LHCN-M2 (cell line): ENCODE data around the gene HNRNPD. TPM values are rescaled to one million over a fixed set of nuclear protein-coding genes. Genes with fewer than 3 reads are reported as not detected.
"Not testable (repeated sequence)": the region's sequence is repeated elsewhere in the genome, so short reads cannot be mapped to it uniquely, and the experiment has no call there.

Experiments
- DNase-seq: peaks from one replicate; pipeline ENCODE4 v3.0.0-alpha.2; 2012; ENCODE audit warnings: low read depth
- total RNA-seq: library from RNA; depleted of rRNA; stranded (reverse); fragments of >200 nt; gene quantifications from 2 replicates; pipeline ENCODE4 v1.2.3, GENCODE V29; 2014

The HNRNPD gene
- total RNA-seq, 1 experiment from 2014 or later, result 48.9 TPM

GRCh38 chr4:82372517-82373485 is 990 bp downstream of the HNRNPD start:
- DNase-seq, result peak; percentile 74

GRCh38 chr4:82371497-82371896 is 2.3 kb downstream of the HNRNPD start:
- no peak for DNase-seq

DNA sequence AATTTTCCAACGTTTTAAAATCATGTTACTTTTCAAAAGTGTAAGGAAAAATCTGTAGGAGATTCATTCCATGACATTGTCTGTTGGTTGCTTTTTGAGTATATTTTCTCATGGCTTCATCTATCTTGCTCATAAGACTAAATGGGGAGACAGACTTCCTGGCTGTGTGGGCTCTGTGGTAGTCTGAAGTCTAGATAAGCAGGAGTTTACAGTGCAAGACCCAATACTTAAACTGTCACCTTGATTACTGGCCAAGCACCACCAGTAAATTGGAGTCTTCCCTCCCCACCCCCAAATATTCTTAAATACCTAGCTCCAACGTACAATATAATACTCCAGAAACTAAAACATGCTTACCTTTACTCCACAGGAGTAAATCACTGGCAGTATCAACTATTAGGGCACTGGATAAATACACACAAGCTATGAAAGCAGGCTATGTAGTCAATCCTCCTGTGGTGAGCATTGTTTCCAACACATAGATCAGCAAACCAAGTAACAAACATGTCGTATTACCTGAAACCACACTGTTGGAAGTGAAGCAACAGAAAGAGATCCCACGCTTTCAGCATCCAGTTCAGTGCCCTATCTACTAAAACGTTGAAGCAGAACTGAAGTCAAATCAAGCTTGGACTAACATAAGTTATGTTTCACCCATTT is 6.2 kb downstream of the HNRNPD start:
- no peak for DNase-seq

DNA sequence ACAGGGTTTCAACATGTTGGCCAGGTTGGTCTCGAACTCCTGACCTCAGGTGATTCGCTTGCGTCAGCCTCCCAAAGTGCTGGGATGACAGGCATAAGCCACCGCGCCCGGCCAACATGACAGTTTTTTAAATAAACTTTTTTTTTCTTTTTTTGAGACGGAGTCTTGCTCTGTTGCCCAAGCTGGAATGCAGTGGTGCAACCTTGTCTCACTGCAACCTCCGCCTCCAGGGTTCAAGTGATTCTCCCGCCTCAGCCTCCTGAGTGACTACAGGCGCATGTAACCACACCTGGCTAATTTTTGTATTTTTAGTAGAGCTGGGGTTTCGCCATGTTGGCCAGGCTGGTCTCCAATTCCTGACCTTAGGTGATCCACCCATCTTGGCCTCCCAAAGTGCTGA is 7.4 kb downstream of the HNRNPD start:
- DNase-seq, result not testable (repeated sequence)

- no peak for DNase-seq
These were observed 9.8 kb downstream of the HNRNPD start for GRCh38 chr4:82363896-82364487.

GRCh38 chr4:82362565-82362964 is 11.2 kb downstream of the HNRNPD start:
- no peak for DNase-seq

DNA sequence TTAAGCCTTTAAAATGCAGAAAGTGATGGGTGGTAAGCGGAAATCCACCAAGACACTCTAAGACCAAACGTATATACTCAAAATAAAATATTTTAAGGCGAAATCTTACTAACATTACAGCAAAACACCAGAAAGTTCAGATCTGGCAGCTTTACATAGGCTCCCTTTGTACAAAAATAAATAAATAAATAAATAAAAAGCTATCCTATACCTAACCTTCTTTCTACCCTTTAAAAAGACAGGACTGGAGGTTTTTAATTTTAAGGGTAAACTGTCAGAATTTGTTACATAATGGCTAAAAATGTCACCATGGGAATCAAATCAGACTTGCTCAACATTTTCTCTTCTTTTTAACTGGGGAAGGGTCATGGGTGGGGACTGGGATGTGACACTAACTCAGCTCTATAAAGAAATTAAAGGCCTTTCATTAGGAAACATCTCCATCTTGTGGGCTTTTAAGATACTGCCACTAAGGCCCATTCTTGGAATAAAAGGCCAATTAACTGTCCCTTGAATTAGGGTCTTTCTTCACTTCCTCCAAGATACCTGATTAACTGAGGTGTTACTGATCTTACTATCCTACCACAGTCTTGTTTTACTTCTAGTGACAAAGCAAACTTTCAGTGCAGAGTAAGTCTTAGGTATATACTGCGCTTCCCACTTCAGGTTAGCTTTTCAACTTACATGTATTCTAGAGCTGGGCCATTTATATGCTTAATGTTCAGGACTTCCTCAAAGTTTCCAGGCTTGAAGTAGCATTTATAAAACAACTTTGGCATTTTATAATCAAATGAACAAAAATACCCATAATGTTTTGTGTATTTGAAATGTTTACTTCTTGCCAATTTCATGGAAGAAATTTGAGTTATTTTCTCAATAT is 13.3 kb downstream of the HNRNPD start:
- DNase-seq, result peak; percentile 24

DNA sequence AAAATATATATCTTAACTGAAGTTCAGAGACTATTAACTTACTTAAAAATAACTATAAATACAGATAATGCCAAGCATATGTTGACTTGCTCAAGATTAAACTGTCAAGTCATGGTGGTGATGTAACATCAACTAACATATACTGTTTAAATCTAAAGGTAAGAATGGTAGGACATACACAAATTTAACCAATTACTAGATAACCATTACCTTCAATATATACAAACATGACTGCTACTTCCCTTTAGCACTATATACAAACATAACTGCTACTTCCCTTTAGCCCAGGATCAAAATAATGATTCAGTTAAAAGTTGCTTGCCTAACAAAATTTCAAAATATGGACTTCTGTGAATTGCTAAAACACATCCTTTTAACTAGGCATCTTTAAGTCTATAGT is 14.9 kb downstream of the HNRNPD start:
- no peak for DNase-seq

DNA sequence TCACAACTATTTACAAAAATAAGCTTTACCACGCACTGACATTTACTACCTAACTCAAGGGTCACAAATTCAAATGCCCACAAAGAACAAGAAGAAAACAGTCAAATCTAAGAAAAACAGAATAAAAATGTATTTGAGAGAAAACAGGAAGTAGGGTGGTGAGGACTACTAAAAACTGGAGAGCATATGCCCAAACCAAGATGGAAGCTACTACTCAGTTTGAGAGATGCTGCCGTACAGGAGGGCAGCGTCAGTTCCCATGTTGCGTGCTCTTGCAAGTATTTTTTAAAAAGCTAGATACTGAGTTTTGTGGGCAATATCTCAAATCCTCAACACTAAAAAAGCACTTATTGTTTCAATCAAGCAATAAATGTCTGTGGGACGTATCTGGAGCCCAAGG is 16.2 kb downstream of the HNRNPD start:
- DNase-seq, result no peak

GRCh38 chr4:82354788-82355187 is 19.0 kb downstream of the HNRNPD start:
- no peak for DNase-seq

DNA sequence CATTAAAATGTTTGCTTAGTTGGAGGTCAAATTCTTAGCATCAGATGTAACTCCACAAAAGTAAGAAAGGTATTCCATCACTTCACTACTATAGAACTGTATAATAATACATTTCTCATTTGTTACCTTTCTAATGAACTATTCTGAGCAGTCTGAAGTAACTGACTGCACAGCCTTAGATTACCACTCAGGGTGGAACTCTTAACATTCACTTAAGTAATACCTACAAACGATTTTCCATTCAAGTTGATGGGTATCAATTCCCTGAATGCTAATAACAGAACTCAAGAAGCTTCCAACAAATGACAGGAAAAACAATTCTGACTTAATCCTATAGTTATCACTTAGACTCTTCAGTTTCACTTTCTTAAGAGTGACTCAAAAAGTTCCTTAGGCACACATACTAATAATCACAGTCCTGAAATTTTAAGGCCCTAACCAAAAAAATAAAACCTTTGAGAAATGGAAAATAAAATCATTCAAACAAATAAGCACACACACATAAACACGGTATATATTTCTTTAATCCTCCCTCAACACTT is 20.9 kb downstream of the HNRNPD start:
- no peak for DNase-seq

- DNase-seq, result no peak
These were observed 21.5 kb downstream of the HNRNPD start for GRCh38 chr4:82352118-82352824.

GRCh38 chr4:82346126-82346525 is 27.7 kb downstream of the HNRNPD start:
- no peak for DNase-seq

GRCh38 chr4:82335043-82335442 is 38.7 kb downstream of the HNRNPD start:
- DNase-seq, result no peak

DNA sequence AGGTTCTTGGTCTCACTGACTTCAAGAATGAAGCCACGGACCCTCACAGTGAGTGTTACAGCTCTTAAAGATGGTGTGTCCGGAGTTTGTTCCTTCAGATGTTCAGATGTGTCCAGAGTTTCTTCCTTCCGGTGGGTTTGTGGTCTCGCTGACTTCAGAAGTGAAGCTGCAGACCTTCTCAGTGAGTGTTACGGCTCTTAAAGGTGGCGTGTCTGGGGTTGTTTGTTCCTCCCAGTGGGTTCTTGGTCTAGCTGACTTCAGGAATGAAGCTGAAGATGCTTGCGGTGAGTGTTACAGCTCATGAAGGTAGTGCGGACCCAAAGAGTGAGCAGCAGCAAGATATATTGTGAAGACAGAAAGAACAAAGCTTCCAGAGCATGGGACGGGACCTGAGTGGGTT is 40.1 kb downstream of the HNRNPD start:
- DNase-seq, result not testable (repeated sequence)

DNA sequence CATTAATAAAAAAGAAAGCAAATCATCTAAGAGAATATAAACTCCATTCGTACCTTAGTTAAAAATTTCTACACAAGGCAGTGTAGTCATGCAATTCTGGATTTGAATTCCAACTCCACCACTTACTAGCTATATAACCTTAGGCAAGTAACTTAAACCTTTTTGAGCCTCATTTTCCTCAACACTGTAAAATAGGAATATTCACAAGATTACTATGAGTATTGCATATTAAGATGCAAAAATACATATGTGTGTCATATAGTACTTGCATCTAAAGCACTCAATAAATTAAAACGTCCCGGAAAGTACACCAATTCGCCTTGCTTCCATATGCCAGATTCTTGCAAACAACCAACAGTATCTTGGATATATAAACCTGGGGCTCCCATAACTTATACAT is 42.0 kb downstream of the HNRNPD start:
- DNase-seq, result no peak

DNA sequence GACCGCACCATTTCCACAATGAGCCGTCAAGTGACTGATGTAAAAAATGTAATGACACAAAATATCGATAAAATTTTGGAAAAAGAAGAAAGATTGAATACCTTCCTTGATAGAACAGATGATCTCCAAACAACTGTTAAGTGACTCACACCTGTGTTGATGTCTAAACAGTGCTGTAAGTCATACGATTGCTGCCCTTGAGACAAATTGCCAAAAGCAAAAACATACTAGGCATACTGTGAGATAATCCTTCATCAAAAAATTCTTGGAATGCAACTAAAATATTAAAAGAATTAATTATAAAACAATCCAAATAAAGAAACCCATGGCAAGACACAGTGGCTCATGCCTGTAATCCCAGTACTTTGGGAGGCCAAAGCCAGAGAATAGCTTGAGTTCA is 53.4 kb downstream of the HNRNPD start:
- DNase-seq, result no peak

DNA sequence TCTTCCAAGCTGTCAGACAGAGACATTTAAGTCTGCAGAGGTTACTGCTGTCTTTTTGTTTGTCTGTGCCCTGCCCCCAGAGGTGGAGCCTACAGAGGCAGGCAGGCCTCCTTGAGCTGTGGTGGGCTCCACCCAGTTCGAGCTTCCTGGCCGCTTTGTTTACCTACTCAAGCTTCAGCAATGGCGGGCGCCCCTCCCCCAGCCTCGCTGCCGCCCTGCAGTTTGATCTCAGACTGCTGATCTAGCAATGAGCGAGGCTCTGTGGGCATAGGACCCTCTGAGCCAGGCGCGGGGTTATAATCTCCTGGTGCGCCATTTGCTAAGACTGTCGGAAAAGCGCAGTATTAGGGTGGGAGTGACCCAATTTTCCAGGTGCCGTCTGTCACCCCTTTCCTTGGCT is 70.7 kb downstream of the HNRNPD start:
- not testable (repeated sequence) for DNase-seq
